GM18498 (cell line): ENCODE data around the gene ADORA3.

Experiments
- ATAC-seq: cut with Tn5 transposase; IDR thresholded peaks from one replicate; pipeline ENCODE4 v1.9.1; 2021; ENCODE audit warnings: mild to moderate bottlenecking, moderate library complexity; ENCODE audit not compliant: unreplicated experiment

ADORA3 gene

GRCh38 chr1:111476761-111477309 lies 26.6 kb downstream of the ADORA3 start:
- peak; percentile 82 for ATAC-seq

GRCh38 chr1:111476214-111476613 lies 27.2 kb downstream of the ADORA3 start:
- ATAC-seq, result no peak

GRCh38 chr1:111475701-111476100 lies 27.7 kb downstream of the ADORA3 start:
- ATAC-seq, result no peak

GRCh38 chr1:111474521-111474920 lies 28.9 kb downstream of the ADORA3 start:
- no peak for ATAC-seq

GRCh38 chr1:111474106-111474505 lies 29.3 kb downstream of the ADORA3 start:
- no peak for ATAC-seq

- no peak for ATAC-seq
Observed at GRCh38 chr1:111471538-111471937, 31.9 kb downstream of the ADORA3 start.

- peak; percentile 69 for ATAC-seq
Observed at GRCh38 chr1:111471012-111471411, 32.4 kb downstream of the ADORA3 start.

GRCh38 chr1:111470596-111470995 lies 32.8 kb downstream of the ADORA3 start:
- no peak for ATAC-seq

- no peak for ATAC-seq
Observed at GRCh38 chr1:111469539-111469938, 33.9 kb downstream of the ADORA3 start.

- ATAC-seq, result no peak
Observed at GRCh38 chr1:111468717-111469100, 34.7 kb downstream of the ADORA3 start.

GRCh38 chr1:111467865-111468716 lies 35.3 kb downstream of the ADORA3 start:
- no peak for ATAC-seq

GRCh38 chr1:111466480-111466879 lies 37.0 kb downstream of the ADORA3 start:
- ATAC-seq, result no peak

GRCh38 chr1:111465754-111466153 lies 37.7 kb downstream of the ADORA3 start:
- no peak for ATAC-seq

GRCh38 chr1:111463029-111463683 lies 40.3 kb downstream of the ADORA3 start:
- no peak for ATAC-seq

GRCh38 chr1:111462370-111463028 lies 40.9 kb downstream of the ADORA3 start:
- no peak for ATAC-seq

GRCh38 chr1:111461765-111462164 lies 41.7 kb downstream of the ADORA3 start:
- ATAC-seq, result no peak

- no peak for ATAC-seq
Observed at GRCh38 chr1:111455642-111456031, 47.8 kb downstream of the ADORA3 start.

GRCh38 chr1:111454859-111455641 lies 48.4 kb downstream of the ADORA3 start:
- ATAC-seq, result no peak

GRCh38 chr1:111453706-111454105 lies 49.7 kb downstream of the ADORA3 start:
- ATAC-seq, result no peak

- ATAC-seq, result no peak
Observed at GRCh38 chr1:111452581-111452980, 50.9 kb downstream of the ADORA3 start.

- no peak for ATAC-seq
Observed at GRCh38 chr1:111450185-111450584, 53.2 kb downstream of the ADORA3 start.
